Caki2 (cell line): ENCODE data around the gene NOVA2. TPM values are rescaled to one million over a fixed set of nuclear protein-coding genes. Genes with fewer than 3 reads are reported as not detected.
A peak's percentile ranks its signal among the peaks of the same experiment; 100 is the strongest.

ENCODE experiments used
- DNase-seq: peaks from one replicate; pipeline ENCODE4 v3.0.0-alpha.2; 2015; ENCODE audit warnings: low read depth
- in situ Hi-C: cut with HindIII; loops from 2 replicates; pipeline ENCODE4 v1.10.0; 2016; ENCODE audit warnings: low sequenced_read_pairs, low pct_unique_long_range_greater_than_20kb, mixed read lengths
- total RNA-seq: library from RNA; depleted of rRNA; stranded (reverse); fragments of >200 nt; shearing (Covaris generic); gene quantifications from 2 replicates; pipeline ENCODE4 v1.2.3, GENCODE V29; 2014; ENCODE audit warnings: low replicate concordance

NOVA2 gene
- total RNA-seq, 1 experiment from 2014 or later, result not detected

DNA sequence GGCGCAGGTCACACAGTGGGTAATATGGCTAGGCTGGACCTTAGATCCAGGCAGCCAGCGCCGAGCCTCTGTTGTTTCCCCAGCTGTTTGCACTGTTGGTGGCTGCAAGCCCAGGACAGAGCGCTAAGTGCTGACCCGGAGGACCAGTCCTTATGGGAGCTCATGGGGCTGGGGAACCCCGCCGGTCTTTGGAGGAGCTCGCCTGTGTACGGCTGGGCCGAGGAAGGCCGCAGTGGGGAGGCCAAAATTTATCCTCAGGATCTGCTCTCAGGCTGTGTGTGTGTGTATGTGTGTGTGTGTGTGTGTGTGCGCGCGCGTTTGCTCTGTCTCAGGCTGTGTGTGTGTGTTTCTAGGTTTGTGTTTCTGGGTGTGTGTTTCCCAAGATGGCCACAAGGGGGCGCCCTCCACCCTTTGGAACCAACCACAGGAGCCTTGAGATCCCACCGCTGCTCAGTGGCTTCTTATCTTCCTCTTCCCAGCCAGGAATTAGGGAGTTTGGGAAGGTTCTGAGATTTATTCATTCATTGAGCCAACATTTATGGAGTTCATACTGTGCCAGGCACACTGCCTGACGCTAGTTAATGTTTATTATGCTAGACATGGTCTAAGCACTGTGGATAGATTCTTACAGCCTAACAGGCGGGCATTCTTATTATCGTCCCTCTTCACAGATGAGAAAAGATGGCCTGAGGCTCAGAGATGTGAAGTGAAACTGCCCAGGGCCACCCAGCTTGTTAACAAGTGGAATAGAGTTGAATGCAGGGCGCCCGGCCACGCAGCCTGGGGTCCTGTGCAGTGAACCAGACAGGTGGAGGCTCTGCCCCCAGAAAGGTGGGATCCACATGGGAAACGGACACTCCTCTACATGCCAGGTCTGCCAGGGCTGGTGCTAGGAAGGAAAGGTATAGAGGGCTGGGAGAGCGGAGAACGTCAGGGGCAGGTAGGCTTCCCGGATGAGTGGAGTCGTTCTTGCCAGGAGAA lies 36.2 kb upstream of the NOVA2 start:
- in situ Hi-C loops, result no loop called here
- DNase-seq, result peak; percentile 67

- in situ Hi-C loops, result no loop called here
- no peak for DNase-seq
Measured at GRCh38 chr19:46006411-46006810, 32.7 kb upstream of the NOVA2 start.

GRCh38 chr19:46002678-46003275 lies 29.1 kb upstream of the NOVA2 start:
- DNase-seq, result no peak
- in situ Hi-C loops, result no loop called here

GRCh38 chr19:46000491-46001246 lies 27.0 kb upstream of the NOVA2 start:
- in situ Hi-C loops, result no loop called here
- no peak for DNase-seq

DNA sequence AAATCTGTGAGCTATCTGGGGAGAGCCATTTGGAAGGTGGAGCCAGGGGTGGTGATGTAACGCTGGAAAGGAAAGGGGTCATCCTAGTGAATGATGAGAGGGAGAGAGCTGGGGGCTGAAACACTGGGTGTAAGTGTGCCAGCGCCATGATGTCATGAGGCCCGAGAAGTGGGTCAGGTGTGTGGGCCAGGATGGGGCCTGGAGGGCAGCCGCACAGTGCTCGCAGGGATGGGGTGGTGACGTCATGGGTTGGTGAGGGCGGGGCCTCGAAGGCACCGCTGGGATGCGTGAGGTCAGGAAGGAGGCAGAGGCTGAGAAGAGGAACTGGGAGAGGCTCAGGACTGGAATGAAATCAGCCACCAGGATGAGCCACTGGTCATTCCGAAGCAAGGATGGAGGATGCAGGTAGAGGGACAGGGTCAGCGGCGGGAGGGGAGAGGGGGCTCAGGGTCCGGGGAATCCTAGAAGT lies 26.0 kb upstream of the NOVA2 start:
- DNase-seq, result no peak
- in situ Hi-C loops, result no loop called here

GRCh38 chr19:45998834-45999233 lies 25.2 kb upstream of the NOVA2 start:
- DNase-seq, result no peak
- in situ Hi-C loops, result no loop called here

DNA sequence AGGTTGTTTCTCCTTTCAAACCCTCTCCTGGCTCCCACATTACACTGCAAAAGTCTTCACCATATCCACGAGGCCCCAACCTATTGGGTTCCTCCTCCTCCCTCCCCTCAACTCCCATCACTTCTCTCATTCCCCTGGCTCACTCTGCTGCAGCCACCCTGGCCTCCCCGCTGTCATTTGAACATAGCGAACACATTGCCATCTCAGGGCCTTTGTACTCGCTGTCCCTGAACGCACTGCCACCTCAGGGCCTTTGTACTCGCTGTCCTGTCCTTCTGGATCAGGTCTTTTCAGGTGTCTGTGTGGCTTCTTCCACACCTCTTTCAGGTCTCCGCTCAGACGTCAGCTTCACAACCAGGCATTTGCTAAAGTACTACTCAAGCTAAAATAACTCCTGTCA lies 23.3 kb upstream of the NOVA2 start:
- in situ Hi-C loops, result no loop called here
- no peak for DNase-seq

GRCh38 chr19:45995715-45996385 lies 22.2 kb upstream of the NOVA2 start:
- in situ Hi-C loops, result no loop called here

GRCh38 chr19:45994998-45995714 lies 21.5 kb upstream of the NOVA2 start, which contains the start of gene CCDC61:
Gene CCDC61 (plus strand): TSS chr19:45995467. CDS start chr19:46003019, 7,552 bp downstream.
- in situ Hi-C loops, result no loop called here
- DNase-seq, result peak; percentile 100

More at GRCh38 chr19:45995715-45996385, 22.2 kb upstream of the NOVA2 start:
- no peak for DNase-seq

GRCh38 chr19:45994456-45994997 lies 20.9 kb upstream of the NOVA2 start:
- DNase-seq, result no peak

GRCh38 chr19:45990113-45990728 lies 16.6 kb upstream of the NOVA2 start:
- in situ Hi-C loops, result no loop called here
- DNase-seq, result no peak

More at GRCh38 chr19:45994456-45994997, 20.9 kb upstream of the NOVA2 start:
- in situ Hi-C loops, result no loop called here

DNA sequence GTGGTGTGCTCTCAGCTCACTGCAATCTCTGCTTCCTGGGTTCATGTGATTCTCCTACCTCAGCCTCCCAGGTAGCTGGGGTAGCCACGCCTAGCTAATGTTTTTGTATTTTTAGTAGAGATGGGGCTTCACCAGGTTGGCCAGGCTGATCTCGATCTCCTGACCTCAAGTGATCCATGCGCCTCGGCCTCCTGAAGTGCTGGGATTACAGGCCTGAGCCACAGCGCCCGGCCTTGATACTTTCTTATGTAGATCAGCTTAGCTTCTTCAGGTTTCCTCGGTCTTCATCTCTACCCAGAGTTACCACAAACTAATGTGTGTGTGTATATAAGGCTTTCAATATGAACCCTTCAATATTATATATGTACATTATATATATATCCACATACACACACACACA lies 11.7 kb upstream of the NOVA2 start:
- in situ Hi-C loops, result no loop called here
- no peak for DNase-seq

DNA sequence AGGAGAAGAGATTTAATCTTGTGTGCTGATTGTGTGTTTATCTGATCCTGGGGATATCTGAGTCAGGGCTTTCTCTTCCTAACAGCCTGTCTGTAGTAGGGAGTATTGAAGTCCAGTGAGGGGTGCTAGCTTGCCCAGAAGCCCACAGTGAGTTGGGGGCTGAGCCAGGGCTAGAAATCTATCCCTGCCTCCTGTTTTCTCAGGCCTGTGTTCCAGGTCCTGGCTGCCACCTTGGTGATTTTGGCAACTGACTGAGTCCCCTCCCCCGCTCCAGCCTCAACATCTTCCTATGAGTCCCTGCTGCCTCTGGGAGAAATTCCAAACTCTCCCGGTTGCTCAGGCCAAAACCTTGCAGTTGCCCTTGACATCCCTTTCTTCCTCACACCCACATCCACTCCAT lies 7.7 kb upstream of the NOVA2 start:
- no peak for DNase-seq
- in situ Hi-C loops, result no loop called here

GRCh38 chr19:45978156-45978555 lies 4.5 kb upstream of the NOVA2 start:
- no peak for DNase-seq
- in situ Hi-C loops, result no loop called here

GRCh38 chr19:45976178-45976577 lies 2.5 kb upstream of the NOVA2 start:
- in situ Hi-C loops, result no loop called here
- DNase-seq, result no peak

GRCh38 chr19:45975306-45976070 lies 1.8 kb upstream of the NOVA2 start:
- no peak for DNase-seq
- in situ Hi-C loops, result no loop called here
